Measurements from ENCODE around the gene LRBA.
"Not testable (repeated sequence)": the region's sequence is repeated elsewhere in the genome, so short reads cannot be mapped to it uniquely, and the experiment has no call there.

The LRBA gene

GRCh38 chr4:150391052-150391451 is 624.0 kb downstream of the LRBA start:
- no peak for DNase-seq

DNA sequence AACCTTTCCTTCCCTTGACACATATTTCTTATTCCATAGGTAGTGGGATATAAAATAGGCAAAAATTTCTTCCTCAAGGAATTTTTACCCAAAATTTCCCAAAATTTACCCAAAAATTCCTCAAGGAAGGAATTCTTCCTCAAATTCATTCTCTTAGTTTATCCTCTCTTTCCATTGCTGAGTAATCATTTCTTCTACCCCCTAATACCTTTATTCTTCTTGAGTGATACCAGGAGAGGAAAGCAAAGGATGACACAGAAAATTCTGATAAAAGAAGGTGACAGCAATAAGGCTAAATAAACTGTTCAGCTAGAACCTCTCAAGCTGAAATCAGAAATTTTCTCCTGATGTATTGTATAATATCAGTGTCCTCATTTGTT is 624.6 kb downstream of the LRBA start:
- no peak for DNase-seq

GRCh38 chr4:150389896-150390530 is 625.1 kb downstream of the LRBA start:
- DNase-seq = no peak

DNA sequence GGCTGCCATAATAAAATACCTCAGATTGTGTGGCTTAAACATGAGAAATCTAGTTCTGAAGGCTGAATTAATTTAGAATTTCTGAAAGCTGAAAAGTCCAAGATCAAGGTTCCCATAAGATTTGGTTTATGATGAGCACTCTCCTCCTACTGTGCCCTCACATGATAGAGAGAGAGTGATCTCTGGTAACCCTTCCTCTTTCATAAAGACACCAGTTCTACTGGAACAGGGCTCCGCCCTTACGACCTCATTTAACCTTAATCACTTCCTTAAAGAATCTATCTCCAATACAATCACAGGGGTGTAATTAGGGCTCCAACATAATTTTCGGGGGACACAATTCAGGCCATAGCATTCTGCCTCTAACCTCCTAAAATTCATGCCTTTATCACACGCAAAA is 627.1 kb downstream of the LRBA start:
- DNase-seq = peak; percentile 84

DNA sequence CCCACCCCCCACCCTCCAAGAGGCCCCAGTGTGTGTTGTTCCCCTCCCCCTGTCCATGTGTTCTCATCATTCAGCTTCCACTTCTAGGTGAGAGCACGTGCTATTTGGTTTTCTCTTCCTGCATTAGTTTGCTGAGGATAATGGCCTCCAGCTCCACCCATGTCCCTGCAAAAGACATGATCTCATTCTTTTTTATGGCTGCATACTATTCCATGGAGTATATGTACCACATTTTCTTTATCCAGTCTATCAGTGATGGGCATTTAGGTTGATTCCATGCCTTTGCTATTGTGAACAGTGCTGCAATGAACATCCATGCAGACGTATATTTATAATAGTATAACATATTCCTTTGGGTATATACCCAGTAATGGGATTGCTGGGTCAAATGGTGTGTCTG is 628.7 kb downstream of the LRBA start:
- not testable (repeated sequence) for DNase-seq

- peak; percentile 1 for DNase-seq
These were observed 629.5 kb downstream of the LRBA start for GRCh38 chr4:150385606-150386005.

DNA sequence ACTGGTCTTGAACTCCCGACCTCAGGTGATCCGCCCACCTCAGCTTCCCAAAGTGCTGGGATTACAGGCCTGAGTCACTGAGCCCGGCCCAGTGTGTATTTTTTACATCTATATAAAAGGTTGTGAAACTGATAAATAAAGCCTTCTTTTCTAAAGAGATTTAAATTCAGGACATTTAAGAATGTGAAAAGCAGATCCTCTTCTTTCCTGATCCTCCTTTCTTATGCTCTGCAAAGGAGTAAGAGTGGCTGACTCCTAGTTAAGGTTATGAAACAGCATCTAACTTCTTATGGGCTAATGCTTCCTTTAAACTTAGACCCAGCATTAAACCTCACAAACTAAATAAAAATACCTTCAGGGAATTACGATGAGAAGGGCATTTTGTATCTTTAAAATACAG is 630.8 kb downstream of the LRBA start:
- DNase-seq = no peak

- DNase-seq = no peak
These were observed 633.1 kb downstream of the LRBA start for GRCh38 chr4:150382028-150382427.

DNA sequence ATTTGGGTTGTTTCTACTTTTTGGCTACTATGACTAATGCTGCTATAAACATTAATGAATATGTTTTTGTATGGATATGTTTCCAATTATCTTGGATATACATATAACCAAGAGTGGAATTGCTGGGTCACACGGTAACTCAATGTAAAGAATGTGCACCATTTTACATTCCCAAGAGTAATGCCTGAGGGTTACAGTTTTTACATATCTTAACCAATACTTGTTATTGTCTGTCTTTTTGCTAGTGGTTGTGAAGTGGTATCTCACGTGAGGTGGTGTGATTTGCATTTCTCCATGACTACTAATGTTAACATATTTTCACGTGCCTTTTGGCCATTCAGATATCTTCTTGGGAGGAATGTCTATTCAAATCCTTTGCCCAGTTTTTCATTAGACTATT is 633.5 kb downstream of the LRBA start:
- no peak for DNase-seq

DNA sequence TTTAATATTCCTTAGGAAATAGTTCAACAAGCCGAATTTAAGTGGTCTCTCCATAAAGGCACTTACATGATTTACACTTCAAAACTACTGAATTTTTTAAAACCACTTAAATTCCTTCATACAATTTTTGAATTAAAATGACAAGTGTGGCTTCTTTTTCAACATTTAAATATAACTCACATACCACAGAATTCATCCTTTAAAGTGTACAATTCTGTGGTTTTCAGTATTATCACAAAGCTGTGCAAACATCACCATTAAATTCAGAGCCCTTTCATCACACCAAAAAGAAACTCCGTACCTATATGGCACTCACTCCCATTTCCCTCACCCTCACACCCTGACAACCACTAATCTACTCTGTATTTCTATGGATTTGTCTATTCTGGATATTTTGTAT is 634.0 kb downstream of the LRBA start:
- no peak for DNase-seq

DNA sequence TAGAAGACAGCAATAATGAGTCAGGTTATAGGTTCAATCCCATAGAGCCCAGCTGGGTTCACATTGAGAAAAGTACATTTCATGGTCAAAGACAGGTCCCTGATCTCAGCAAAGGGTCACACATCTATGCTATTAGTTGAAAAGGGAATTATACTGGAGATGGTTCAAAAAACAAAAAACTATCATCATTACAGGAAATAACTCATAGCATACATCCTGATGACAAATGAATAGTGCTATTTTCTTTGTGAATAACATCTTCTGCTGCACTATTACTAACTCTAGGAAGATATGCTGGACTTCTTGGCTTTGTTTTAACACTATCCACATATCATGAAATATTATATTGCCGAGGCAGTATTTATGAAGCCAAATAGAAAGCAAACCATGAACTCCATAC is 635.6 kb downstream of the LRBA start:
- DNase-seq = no peak

DNA sequence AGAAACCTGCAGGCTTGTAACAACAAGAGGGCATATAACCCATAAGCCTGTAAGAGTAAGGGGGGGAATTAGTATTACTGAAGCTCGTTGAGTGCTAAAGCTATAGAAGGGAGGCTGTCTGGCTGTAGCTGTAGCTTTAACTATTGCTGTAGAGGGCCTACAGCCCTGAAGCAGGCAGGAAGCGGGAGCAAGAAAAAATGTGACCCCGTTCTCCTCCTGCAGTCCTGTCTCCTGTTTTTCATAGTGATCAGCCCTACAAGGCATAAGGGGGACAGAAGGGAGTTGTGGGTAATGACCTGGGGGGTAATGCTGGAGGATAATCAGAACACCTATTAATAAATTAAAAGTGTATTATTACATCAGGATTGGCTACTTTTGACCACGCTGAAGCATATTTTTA is 640.1 kb downstream of the LRBA start:
- no peak for DNase-seq

DNA sequence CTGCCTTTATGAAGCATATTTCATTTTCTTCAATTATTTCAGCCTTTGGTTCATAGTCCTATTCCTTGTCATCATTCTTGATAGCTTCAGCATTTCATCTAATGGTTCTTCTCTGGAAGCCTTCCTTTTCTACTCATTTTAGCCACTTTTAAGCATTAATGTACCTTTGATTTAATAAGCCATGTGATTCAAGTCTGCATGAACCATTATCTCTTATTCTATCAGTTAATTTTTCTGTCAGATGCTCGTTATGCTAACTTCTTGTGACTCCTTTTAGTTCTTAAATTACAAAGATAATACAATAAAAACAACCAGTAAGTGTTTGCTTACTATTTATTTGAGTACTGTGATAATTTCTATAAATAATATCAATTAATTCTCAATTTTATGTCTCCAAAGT is 643.2 kb downstream of the LRBA start:
- DNase-seq = no peak

- no peak for DNase-seq
These were observed 645.4 kb downstream of the LRBA start for GRCh38 chr4:150369434-150370380.

DNA sequence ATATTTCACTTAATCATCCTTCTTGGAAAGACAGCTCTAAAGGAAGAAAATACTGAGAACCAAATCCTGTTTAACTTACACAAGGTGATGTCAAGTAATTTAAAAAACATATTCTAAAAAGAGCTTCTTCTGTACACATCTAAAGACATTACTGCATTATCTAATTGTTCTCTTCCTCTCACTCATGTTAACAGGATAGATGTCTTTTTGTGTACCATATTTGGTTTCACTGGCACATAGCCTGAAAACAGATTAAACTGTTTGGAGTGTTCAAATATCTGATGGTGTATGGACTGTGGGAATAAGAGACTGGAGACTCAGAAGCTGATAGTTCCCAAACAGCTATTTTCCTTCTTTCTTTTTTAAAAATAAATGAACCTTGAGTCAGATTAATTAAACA is 646.4 kb downstream of the LRBA start:
- DNase-seq = no peak

DNA sequence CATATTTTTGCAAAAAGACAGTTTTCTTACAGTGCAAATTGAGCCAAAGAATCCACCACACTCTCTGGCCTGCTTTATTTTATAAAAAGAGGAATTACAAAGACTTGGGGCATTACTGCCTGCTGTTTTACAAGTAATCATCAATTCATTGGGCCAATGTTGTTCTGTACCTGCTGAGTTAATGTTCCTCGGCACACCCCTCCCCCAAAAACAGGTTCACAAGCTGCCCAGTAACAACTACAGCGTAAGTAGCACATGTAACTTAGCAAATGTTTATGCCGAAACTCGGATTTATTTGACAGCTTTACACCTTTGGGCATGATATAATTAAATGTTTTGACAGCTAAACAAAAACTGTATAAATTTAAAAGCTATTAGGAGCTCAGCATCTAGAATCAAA is 647.8 kb downstream of the LRBA start:
- no peak for DNase-seq

- DNase-seq = peak; percentile 5
These were observed 648.5 kb downstream of the LRBA start for GRCh38 chr4:150366487-150366999.

DNA sequence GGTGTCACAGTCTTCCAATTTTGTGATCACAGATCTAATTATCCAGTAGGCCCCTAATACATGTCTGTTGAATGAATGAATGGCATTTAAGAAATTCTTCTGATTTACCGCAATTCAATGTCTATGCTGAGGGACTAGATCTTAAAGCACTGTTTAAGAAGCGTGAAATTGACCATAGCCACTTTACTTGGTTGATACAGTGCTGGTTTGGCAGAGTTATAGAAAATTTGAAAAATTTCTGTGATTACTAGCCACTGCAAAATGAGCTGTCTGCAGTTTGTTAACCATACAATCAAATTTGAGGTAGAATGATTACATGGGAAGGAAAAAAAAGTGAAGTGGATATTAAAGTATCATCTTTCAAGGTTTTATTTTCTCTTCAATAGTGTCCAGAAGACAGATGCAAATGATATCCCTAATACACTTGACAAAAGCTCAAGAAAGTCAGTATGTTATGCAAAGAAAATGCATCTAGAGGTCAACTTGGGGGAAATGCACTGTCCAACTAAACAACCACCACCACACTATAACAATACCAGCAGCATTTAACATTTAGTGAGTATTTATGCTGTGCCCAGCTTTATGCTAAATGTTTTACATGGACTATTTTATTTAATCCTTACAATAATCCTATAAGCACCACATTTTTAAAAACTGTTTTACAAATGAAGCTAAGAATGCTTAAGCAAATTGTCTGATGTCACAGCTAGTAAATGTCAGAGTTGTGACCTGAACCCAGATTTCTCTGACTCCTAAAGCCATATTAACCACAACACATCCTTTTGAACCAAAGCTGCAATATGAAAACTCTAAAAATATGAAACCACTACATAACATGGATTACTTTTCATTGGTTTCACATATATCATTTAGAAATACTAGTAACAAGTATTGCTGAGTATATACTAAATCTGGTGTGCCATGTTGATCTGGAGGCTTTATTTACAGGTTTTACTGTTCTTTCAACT is 651.1 kb downstream of the LRBA start:
- no peak for DNase-seq

DNA sequence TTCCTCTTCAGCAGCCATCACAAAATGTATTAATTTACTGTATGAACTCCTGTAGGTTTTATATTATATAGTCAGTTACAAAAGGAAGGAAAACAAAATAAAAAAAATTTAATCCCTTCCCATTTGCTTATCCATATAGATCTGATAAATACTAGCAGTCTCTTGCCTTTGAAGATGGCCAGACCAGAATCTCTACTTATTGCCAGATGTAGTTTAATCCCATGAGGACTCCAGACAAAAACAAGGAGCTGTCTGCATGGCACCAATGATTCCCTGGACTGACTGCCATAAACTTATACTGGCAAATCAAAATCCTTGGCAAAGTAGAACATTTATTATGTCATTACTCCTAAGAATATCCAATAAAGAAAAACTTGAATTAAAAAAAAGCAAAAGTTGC is 656.4 kb downstream of the LRBA start:
- DNase-seq = no peak

DNA sequence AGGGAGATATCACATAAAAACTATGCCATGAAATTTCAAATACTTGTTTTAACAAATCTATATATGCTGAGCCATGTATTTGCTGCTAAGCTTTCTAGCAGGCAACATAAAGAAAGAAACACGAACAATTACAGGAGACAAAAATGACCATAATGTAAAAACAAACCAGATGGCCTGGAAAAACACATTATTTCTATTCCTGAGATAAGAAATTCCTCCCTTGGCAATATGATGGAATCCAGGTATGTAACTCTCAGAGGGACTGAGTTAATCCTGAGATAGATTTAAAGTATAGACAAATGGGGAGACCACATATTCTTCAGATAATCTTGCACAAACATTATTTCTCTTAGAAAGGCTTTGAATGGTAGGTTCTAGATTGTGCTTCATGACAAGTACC is 657.3 kb downstream of the LRBA start:
- DNase-seq = no peak

- no peak for DNase-seq
These were observed 659.1 kb downstream of the LRBA start for GRCh38 chr4:150355858-150356455.

GRCh38 chr4:150355418-150355817 is 659.7 kb downstream of the LRBA start:
- no peak for DNase-seq
